ENCODE data around the gene ACOT8.
A peak's percentile ranks its signal among the peaks of the same experiment; 100 is the strongest.

Gene ACOT8

GRCh38 chr20:45860560-45861220 lies 3.5 kb upstream of the ACOT8 start:
- FAIRE-seq (no peak), DNase-seq (ENCODE audit: insufficient read length, low spot score) (no peak)
- no peak for TF ChIP-seq CTCF (IDR thresholded peaks at IDR 0.05; ENCODE audit: insufficient read depth, missing control alignments)

GRCh38 chr20:45859916-45860315 lies 2.7 kb upstream of the ACOT8 start:
- DNase-seq (ENCODE audit: insufficient read length, low spot score), result no peak
- TF ChIP-seq CTCF (IDR thresholded peaks at IDR 0.05; ENCODE audit: insufficient read depth, missing control alignments), result no peak
- no peak for FAIRE-seq

DNA sequence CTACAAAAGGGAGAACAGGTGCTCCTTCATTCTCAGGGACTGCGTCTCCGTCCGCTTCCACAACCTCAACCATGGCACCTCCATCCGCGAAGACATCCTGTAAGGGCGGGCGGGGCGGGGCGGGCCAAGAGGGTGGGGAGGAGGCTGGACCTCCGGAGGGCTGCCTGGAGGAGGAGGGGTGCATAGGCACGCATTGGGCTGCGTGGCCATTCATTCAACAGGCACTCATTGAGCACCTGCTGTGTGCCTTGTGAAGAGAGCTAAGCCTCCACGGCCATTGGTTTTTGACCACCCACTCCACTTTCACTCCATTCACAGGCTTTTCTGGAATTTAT lies 657 bp upstream of the ACOT8 start:
- TF ChIP-seq CTCF (IDR thresholded peaks at IDR 0.05; ENCODE audit: insufficient read depth, missing control alignments), result no peak
- peak; percentile 55 for DNase-seq (ENCODE audit: insufficient read length, low spot score)

DNA sequence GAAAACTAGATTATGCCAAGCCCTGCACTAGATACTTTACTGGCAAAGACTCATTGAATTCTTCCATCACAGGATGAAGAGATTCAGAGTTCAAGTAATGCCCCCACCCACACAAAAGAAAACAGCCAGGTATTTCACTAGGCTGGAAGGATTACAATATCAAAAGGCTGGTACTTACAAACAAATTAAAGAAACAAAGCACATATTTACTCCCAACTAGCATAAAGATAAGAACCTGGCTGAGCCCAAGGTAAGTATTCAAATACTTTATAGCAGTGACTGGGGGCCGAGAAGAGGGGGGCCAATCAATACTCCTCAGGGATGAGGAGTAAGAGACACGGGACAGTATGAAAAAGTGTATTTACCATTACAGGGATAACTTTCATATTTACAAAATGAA lies 3.7 kb downstream of the ACOT8 start:
- DNase-seq (ENCODE audit: insufficient read length, low spot score) (no peak), FAIRE-seq (no peak)
- no peak for TF ChIP-seq CTCF (IDR thresholded peaks at IDR 0.05; ENCODE audit: insufficient read depth, missing control alignments)

More for the DNA sequence above, 657 bp upstream of the ACOT8 start:
- no peak for FAIRE-seq

DNA sequence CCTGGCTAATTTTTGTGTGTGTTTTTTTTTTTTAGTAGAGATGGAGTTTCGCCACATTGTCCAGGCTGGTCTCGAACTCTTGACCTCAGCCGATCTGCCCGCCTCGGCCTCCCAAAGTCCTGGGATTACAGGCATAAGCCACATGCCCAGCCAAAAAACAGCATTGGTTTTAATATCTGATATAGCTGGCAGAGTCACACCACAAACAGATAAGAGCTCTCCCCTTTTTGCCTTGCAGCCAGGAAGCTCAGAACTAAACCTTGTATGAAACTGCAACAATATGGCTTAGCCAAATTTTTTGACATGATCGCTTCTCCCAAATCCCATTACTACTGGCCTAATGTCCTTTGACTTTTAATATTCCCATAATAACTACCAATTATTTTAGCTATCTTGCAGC lies 4.9 kb downstream of the ACOT8 start:
- no peak for TF ChIP-seq CTCF (IDR thresholded peaks at IDR 0.05; ENCODE audit: insufficient read depth, missing control alignments)
- FAIRE-seq (no peak), DNase-seq (ENCODE audit: insufficient read length, low spot score) (no peak)

DNA sequence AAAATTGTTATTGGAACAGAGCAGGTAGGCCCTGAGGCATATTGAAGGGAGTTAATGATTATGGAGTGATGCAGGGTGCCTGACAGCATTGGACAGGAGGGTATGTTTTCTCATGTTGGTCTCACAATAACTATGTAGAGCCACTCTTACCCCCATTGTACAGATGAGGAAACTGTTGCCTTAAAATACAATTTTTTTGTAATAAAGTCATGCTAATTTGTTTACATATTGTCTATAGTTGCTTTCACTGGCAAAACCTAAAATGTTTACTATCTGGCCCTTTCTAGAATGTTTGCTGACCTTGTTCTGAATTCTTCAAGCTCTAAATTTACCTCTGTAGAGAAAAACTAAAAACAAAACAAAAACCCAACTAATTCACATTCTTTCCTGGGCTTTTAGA lies 5.7 kb downstream of the ACOT8 start:
- DNase-seq (ENCODE audit: insufficient read length, low spot score) (no peak), FAIRE-seq (no peak)
- no peak for TF ChIP-seq CTCF (IDR thresholded peaks at IDR 0.05; ENCODE audit: insufficient read depth, missing control alignments)

GRCh38 chr20:45850926-45851325 lies 6.3 kb downstream of the ACOT8 start:
- no peak for TF ChIP-seq CTCF (IDR thresholded peaks at IDR 0.05; ENCODE audit: insufficient read depth, missing control alignments)
- FAIRE-seq (no peak), DNase-seq (ENCODE audit: insufficient read length, low spot score) (no peak)
